ENCODE measurements around the gene COA7.

COA7 gene

DNA sequence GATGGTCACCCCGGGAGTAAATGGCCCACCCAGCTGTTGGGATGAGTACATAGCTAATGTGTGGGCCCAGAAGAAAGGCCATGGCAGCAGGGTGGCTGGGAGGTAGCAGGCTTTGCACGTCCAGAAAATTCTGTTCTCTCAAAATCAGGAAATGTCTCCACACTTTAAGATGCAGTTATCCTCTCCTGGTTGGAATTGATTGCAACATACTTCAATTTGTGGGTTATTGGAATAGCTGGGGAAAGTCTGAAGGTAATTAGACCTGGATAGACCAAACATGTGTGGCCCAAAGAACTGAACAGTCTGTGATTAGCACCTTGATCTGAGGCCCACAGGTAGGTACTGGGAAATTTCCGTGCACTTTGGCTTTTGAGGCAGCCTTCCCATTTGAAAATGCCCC, 30.2 kb downstream of the COA7 start:
- DNase-seq: no peak

DNA sequence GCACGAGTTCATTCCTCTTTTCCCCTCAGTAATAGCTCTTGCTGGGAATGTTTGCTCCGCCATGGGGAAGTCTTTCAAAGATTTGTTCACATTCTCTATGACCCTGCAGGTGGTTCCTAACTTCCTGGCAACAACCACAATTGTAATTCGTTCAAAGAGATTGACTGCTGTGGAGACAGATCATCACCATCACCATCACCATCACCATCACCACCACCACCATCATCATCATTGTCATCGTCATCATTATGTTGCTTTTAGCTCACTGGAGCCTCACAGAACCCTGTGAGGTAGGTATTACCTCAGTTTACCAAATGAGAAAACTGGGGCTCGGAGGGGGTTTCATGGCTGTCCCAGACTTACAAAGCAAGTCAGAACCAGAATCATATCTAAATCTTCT, 30.9 kb downstream of the COA7 start:
- DNase-seq: no peak

- DNase-seq: no peak
Observed at GRCh38 chr1:52665006-52665941, 32.9 kb downstream of the COA7 start.

- DNase-seq: no peak
Observed at GRCh38 chr1:52663716-52664115, 34.4 kb downstream of the COA7 start.

DNA sequence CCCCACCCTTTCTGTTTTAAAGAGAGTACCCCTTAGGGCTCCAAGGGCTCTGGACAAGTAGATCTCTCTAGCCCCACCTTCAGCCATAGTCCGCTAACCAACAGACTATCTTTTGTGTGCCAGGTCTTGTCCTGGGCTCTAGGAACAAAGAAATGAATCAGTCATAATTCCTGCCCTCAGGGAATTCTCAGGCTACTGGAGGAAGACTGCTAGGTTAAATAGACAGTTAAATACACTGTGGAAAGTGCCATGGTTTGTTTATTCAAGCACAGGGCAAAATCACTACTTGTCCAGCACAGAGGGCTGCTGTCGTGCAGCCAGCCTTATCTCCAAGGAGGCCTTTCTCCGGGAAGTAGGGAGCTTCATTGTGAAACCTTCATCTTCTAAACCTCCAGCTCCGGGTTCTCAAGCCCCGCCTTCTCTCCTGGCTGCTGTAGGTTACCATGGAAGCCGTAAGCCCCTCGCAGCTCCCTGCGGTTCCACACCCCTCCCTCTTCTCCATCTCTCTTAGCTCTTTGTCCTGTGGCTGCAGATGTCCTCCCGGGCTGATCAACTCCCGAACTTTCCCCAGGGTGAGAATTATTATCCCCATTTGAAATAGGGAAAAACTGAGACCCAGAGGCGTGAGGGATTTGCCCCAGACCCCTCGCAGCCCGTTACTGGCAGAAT, 35.4 kb downstream of the COA7 start:
- no peak for DNase-seq

DNA sequence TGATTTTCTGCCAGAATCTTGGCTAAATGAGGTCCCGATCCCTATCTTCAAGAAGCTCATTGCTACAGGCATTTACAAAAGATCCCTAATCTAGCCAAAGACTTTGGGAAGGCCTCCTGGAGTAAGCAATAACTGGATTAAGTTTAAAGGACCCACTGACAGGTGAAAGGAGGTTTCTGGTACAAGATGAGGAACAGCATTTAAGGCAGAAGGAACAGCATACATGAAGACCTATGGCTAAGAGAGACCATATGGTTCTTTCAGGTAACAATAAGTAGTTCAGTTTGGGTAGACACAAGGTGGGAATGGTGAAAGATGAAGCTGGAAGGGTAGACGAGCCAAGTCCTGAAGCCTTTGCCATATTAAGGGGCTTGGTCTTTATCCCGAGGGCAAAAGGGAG, 37.3 kb downstream of the COA7 start:
- DNase-seq: no peak

GRCh38 chr1:52659851-52660596, 38.1 kb downstream of the COA7 start:
- no peak for DNase-seq

DNA sequence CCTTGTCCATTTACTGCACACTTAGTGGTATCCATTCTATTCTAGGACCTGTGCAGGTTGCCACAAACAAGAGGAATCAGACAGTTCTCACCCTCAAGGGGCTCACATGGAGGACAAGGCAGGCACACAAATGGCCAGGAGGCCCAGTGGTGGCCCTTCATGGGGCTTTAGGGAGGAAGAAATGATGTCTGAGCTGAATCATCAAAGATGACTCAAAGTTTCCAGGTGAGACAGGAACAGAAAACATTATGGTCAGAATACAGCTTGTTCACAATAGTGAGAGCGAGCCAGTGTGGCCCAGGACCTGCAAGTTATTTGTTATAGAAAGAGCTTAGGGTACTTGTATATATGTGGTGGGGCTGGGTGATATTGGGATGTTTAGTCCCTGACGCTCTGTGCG, 38.8 kb downstream of the COA7 start:
- DNase-seq: no peak

- no peak for DNase-seq
Observed at GRCh38 chr1:52658795-52659194, 39.4 kb downstream of the COA7 start.

GRCh38 chr1:52657702-52658101, 40.4 kb downstream of the COA7 start:
- no peak for DNase-seq

DNA sequence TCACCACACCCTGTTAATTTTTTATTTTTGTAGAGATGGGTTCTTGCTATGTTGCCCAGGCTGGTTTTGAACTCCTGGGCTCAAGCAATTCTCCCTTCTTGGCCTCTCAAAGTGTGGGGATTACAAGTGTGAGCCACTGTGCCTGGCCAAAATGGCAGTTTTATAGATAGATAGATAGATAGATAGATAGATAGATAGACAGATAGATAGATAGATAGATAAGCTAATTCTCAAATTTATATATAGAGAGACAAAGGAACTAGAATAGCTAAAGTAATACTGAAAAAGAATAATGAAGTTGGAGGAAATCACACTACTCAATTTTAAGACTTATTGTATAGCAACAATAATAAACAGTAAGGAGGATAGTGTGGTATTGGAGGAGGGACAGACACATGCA, 44.1 kb downstream of the COA7 start:
- DNase-seq: no peak

- no peak for DNase-seq
Observed at GRCh38 chr1:52653207-52653849, 44.8 kb downstream of the COA7 start.

DNA sequence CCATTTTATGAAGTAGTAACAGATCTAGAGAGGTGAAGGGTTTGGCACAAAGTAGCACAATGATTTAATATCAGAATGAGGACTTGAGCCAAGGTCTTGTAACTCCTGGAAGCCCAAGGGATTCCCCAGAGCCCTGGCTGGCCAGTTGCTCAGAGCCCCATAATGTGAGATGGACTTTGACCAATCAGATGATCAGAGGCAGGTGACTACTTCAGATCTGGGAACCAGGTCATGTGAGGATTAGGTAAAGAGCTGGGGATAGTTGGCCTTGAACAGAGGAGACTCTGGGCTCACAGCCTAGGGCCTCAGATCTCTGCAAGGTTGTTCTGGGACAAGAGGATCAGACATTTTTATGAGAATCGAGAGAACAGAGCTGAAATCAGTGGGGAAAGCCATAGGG, 46.2 kb downstream of the COA7 start:
- DNase-seq: no peak

DNA sequence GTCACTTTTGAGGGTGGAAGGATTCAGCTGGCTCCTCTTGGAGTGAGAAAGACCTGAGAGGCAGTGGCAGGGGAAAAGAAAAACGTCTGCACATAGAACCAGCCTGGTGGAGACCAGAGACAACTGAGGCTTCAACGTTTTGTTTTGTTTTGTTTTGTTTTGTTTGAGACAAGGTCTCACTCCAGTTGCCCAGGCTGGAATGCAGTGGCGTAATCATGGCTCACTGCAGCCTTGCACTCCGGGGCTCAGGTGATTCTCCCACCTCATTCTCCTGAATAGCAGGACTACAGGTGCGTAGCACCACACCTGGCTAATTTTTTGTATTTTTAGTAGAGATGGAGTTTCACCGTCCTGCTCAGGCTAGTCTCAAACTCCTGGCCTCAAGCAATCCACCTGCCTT, 52.9 kb downstream of the COA7 start:
- no peak for DNase-seq

- DNase-seq: no peak
Observed at GRCh38 chr1:52641307-52641706, 56.8 kb downstream of the COA7 start.

DNA sequence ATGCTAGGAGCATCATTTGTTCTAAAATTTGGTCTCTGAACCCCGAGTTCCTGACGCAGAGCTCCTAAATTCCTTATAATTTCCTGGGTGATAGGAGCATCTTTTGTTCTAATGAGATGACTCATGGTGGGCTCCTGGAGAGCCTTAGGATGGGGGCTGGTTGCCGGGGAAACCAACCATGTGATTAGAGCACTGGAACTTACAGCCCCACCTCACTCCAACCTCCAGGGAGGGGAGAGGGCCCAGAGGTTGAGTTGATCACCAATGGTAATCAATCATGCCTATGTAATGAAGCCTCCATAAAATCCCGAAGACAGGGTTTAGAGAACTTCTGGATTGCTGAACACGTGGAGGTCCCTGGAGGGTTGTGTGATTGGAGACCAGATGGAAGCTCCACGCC, 57.5 kb downstream of the COA7 start:
- DNase-seq: no peak

GRCh38 chr1:52637946-52638345, 60.2 kb downstream of the COA7 start:
- no peak for DNase-seq

DNA sequence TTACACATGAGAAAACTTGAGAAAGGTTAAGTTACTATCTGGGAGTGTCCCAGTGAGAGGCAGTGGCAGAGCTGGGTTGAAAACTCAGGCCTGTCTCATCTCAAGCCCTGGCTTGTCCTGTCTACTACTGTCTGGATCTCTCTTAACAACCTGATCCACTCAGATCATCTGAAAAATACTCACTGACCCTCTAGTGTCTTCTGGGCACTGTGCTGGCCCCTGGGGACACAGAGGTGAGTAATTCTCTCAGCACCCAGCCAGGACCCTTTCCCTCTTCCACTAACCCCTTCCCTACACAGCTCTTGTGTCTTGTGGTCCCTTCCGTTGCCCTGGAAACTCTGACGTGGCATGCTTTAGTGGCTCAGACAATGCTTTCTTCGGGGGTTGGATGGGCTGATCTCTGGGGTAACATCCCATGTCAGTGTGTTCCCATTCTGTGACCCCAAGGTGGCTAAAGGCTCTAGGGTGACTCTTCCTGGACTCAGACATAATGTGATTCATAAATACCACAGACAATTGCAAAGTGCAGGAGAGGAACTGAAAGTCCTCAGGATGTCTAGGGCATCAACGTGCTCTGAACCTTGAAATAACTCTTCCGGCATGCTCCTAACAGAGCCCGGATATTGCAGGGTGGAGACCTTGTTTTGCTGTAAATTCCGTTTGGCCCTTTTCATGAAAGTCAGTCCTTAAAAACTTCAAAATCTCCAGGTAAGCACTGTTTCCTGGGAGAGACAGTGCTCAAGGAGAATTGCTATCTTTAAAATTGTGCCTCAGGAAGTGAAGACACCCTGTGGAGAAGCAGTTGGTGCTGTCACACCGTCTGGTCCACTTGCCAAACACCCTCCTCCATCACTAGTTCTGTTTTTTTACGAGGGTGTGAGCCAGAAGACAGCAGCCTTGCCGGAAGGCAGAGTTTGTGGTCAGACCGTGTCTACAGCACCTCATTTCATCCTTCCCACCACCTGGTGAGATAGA, 61.1 kb downstream of the COA7 start:
- DNase-seq: no peak

DNA sequence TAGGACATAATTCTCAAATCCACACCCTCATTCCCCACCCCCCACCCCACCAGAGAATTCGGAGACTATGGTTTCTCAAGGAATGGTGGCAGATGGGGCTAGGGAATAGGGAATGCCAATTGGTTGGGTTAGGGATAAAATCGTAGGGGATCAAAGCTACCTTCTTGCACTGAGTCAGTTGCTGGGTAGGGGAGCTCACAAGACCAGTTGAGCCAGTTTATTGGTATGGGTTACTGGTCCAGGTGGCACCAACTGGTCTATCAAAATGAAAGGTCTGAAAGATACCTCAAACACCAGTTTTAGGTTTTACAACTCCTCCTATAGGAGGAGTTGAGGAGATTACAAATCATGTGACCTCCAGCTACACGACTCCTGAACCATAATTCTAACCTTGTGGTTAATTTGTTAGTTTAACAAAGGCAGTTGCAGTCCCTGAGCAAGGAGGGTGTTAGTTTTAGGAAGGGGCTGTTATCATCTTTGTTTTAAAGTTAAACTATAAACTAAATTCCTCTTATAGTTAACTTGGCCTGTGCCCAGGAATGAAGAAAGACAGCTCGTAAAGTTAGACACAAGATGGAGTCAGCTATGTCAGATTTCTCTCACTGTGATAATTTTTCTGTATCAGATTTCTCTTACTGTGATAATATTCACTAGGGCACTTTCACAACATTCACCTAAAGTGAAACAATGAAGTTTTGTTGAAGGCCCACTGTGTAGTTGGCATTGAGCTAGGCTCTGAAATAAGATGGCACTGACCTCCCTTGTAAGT, 62.6 kb downstream of the COA7 start:
- no peak for DNase-seq

Measured in NCI-H446 treated with DMSO at 0.1 percent for 48 hours (cell line).